NCI-H2029 (cell line): ENCODE data around the gene ZNF541.

Source experiments
- DNase-seq: peaks from one replicate; lab custom pipeline; 2025; lab: John Stamatoyannopoulos, UW

ZNF541 gene

DNA sequence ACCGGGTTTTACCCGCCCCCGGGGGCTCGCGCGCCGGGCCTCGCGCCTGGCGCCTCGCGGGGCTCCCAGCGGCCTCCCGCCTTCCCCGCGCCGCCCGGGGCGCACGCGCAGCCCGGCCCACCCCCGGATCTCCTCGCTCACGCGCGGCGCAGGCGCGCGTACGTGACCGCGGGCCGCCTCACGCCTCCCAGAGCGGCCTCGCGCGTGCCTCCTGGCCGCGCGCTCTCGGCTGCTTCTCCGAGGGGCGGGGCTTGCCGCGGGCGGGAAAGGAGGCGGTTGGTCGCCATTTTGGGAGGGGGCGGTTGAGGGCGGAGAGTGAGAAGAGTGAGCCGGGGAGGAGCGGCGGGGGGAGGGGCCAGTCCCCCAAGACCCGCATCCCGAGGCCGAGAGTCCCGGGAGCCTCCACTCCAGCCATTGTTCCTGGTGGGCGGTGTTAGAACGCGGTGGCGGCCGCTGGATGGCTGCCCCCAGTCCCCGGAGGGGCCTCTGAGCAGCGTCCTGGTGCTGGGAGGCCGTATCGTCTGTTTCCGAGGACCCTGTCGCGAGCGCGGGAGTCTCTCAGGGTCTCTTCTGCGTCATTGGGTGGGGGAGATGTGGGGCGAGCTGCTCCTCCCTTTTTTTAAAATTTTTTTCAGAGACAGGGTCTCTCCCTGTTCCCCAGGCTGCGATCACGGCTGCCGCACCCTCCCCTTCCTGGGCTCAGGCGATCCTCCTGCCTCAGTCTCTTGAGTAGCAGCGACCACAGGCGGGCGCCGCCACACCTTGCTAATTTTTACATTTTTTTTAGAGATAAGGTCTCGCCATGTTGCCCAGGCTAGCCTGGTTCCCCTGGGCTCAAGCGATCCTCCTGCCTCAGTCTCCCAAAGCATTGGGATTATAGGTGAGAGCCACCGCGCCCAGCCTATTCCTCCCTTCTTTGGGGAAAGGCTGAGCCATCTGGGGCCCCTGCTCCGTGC is at the start of gene ZNF541:
TSS of gene ZNF541 (minus strand) at position 78 of the 956 bp plus-strand sequence. CDS start 17,292 bp downstream, outside the sequence.
- no peak for DNase-seq

DNA sequence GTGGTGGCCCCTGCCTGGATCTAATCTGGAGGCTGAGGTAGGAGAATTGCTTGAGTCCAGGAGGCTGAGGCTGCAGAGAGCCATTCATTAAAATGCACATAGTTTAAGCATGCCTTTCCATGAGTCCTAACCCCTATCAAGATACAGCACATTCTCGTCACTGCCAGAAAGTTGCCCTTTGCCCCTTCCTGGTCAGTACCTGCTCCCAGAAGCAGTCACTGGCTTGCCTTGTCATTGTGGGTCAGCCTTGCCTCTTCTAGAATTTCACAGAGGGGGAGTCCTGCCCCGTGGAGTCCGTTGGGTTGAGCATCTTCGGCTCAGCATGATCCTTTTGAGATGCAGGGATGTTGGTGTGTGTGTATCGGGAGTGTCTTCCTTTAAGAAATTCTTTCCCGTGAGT is 46.8 kb upstream of the ZNF541 start:
- DNase-seq, result no peak

DNA sequence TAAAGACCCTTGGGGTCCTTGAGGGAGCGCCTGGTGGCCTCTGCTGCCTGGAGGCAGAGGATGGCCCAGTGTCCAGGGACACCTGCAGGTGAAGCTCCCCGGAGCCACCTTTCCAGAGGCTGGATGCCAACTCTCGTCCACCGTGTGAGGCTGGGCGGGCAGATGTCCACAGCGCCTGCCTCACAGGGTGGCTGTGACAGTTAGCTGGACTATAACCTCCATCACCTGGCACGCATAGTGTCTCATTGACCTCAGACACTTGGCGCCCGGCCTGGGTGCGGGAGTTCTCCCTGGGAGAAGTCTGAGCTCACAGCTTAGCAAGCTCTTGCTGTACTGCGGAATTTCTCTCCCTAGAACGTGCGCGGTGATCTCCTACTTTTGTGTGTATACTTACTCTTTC is 45.8 kb upstream of the ZNF541 start:
- no peak for DNase-seq

DNA sequence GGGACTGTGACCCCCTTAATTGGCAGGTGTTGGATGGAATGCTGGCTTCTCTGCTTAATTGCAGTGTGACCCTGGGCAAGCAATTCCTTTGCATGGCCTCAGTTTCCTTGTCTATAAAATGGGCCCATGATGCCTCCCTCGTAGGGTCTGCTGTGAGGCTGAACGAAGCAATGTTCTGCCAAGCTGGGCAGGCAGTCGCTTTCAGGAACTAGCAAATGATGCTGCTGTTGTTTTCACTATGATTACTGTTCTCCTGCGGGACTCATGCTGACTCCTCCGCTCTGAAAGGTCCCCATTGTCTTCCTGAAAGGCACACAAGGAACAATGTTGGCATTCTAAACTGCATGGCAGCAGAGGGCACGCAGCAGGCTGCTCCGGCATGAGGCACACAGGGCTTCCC is 42.8 kb upstream of the ZNF541 start:
- DNase-seq, result no peak

- DNase-seq, result no peak
Observed at GRCh38 chr19:47615230-47615629, 42.3 kb upstream of the ZNF541 start.

GRCh38 chr19:47614559-47614958 is 41.6 kb upstream of the ZNF541 start:
- no peak for DNase-seq

- no peak for DNase-seq
Observed at GRCh38 chr19:47614021-47614295, 41.0 kb upstream of the ZNF541 start.

DNA sequence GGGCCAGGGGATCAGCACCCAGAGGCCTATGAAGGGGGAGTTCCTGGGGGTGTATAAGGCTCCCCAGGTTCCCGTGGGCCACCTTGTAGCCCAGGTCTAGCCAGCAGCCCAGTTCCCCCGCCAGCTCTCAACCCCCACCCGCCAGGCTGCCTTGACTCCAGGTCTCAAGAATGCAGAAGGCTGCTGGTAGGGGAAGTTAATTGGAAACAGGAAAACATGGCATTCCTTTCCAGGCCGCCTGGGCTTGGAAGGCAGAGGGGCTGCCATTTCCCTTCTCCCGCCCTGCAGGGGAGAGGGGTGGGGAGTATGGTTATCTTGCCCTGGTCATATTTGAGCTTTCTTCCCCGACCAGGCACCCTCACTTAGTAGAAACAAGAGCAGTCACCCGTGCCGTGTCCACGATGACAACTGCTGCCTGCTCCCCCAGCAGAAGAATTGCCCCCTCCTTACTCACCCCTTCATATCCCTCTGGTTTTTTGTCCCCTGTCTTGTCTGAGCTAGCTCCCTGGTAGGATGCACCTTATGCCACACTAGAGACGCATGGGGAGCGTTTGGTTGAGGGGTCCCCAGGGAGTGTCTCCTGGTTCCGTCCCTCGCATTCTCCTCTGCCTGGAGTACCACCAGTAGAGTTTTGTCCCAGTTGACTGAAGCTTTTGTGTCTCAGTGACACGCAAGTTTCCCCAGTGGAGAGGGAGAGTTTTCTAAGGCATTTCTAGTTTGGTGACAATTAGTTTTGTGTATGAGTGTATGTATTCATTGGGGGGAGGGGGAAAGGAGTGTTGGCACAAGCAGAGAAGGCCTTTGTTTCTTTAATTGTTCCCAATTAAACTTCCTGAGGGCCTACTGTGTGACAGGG is 40.4 kb upstream of the ZNF541 start:
- no peak for DNase-seq

GRCh38 chr19:47610902-47611301 is 38.0 kb upstream of the ZNF541 start:
- no peak for DNase-seq

- no peak for DNase-seq
Observed at GRCh38 chr19:47609906-47610894, 37.3 kb upstream of the ZNF541 start.

- DNase-seq, result peak; percentile 75
Observed at GRCh38 chr19:47608969-47609905, 36.3 kb upstream of the ZNF541 start, which contains the start of gene BICRA. BICRA (plus strand) TSS chr19:47609134; CDS start chr19:47673575, 64,441 bp downstream.

DNA sequence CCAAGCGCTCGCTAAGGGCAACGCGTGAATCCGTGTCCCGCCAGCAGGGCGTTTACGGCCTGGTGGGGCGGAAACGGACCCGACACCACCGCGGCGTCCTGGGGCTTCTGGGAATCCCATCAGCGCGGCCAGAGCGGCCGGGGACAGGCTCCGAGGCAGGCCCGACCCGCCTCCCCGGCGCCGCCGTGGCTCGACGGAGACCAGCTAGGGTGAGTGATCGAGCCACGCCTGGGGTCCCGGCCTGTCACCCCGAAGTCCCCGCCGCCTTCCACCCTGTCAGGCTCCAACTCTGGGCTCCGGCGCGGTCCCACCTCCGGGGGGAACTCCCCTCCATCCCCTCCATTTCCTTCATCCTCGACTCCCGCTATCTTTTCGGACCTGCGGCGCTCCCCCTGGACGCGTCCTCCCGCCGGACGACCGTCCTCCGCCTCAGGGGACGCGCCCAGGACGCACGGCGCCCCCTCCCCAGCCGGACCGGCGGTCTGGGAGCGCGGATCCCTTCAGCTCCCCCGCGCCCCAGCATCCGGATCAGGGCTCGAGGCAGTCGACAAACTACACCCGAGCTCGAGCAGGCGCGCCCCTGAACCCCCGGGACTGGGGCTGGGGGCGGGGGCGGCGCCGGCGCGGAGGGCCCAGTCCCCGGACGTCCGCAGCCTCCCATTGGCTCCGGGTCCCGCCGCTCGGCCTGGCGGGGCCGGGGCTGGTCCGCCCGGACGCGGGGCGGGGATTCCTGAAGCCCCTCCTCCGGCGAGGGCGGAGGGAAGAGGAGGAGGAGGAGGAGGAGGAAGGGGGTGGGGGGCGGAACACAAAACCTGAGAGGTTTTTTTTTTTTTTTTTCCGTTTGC is 35.3 kb upstream of the ZNF541 start:
- DNase-seq, result peak; percentile 89

DNA sequence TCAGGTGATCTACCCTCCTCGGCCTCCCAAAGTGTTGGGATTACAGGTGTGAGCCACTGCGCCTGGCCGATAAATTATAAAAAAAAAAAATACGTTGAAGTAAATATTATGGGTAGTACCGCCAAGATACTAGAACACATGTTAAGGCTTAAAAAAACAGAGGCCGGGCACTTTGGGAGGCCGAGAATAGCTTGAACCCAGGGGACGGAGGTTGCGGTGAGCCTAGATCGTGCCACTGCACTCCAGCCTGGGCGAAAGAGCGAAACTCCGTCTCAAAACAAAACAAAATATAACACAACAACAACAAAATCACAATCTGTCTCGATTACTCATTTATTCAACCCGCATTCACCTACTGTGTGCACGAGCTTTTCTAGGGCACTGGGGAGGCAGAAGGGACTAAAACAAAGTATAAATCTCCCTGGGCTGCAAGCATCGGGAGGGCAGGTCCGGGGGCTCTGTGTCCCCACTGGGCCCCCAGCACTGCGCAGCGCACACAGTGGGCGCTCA is 34.7 kb upstream of the ZNF541 start:
- DNase-seq, result no peak

GRCh38 chr19:47603706-47604565 is 31.0 kb upstream of the ZNF541 start:
- no peak for DNase-seq

DNA sequence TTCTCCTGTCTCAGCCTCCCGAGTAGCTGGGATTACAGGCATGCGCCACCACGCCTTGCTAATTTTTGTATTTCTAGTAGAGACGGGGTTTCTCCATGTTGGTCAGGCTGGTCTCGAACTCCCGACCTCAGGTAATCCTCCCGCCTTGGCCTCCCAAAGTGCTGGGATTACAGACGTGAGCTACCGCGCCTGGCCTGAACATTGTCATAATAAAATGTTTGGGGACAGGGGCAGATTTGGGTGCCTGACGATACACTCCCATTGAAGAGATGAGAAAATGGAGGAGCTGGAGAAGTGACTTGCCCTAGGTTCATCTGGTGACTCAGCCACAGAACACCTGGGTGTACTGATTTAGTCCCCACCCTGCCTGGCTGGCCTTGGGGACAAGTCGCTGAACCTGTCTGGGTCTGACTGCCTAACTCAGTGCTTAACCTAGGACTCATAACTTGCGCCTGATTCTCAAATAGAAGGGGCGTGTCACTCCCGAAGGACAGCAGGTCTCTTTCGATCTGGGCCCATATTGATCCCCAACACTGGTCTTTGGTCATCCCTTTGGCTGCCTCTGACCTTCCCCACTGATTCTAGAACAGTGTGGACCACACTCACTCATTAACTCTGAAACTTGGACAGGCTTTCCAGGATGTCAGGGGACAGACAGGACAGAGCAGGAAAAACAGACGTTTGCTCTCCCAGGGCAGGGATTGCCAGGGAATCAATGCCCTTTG is 28.4 kb upstream of the ZNF541 start:
- DNase-seq, result no peak

GRCh38 chr19:47600246-47601179 is 27.6 kb upstream of the ZNF541 start:
- DNase-seq, result peak; percentile 98
